ENCODE data around the gene MRPS27.

MRPS27 gene

DNA sequence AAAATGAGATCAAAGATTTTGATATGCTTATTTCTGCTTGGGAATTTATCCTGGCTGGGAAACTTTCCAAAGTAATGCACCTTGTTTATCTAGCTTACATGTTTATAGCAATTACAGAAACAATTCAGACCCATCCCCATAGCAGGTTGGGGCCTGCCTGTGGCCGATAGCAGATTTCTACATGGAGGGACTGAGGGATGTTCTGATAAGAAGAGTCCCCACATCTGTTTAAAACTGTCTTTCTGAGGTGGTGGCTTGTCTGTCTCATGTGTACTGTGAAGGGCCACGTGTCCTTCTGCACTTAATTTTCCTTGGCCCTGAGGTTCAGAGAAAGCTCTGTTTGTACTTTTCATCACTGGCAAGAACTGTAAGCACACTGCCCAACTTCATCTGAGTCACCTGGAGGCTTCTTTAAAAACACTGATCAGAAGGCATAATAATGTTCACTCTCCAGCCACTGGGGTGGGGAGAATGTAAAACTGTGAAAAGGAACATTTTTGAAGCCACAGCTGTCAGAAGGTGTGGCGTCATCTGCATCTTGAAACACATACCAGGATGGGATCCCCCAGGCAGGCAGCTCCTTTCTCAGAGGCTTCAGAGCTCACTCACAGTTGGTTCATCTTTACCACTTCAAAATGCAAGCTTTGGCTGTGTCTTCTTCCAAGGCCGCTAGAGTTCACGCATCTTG, 132.5 kb downstream of the MRPS27 start:
- TF ChIP-seq TAF1 (IDR thresholded peaks at IDR 0.05; ENCODE audit: low read depth) = no peak
- no peak for TF ChIP-seq CREB1 (IDR thresholded peaks at IDR 0.05; ENCODE audit: low read depth)
- no peak for TF ChIP-seq MAX (IDR thresholded peaks at IDR 0.05)
- no peak for TF ChIP-seq CEBPB (IDR thresholded peaks at IDR 0.05)
- TF ChIP-seq YY1 (IDR thresholded peaks at IDR 0.05; ENCODE audit: low read depth) = no peak
- TF ChIP-seq TEAD4 (IDR thresholded peaks at IDR 0.05) = no peak
- TF ChIP-seq TCF12 (IDR thresholded peaks at IDR 0.05; ENCODE audit: low read depth) = no peak
- TF ChIP-seq FOXM1 (IDR thresholded peaks at IDR 0.05; ENCODE audit: borderline replicate concordance, low read depth) = no peak
- no peak for TF ChIP-seq NFIC (IDR thresholded peaks at IDR 0.05)
- no peak for TF ChIP-seq REST (IDR thresholded peaks at IDR 0.05; ENCODE audit: low read depth)

GRCh38 chr5:72185496-72186329, 134.3 kb downstream of the MRPS27 start:
- TF ChIP-seq FOXM1 (IDR thresholded peaks at IDR 0.05; ENCODE audit: borderline replicate concordance, low read depth) (no peak), NFIC (IDR thresholded peaks at IDR 0.05) (no peak), TAF1 (IDR thresholded peaks at IDR 0.05; ENCODE audit: low read depth) (no peak), TEAD4 (IDR thresholded peaks at IDR 0.05) (no peak), TCF12 (IDR thresholded peaks at IDR 0.05; ENCODE audit: low read depth) (no peak), MAX (IDR thresholded peaks at IDR 0.05) (no peak), CREB1 (IDR thresholded peaks at IDR 0.05; ENCODE audit: low read depth) (no peak), CEBPB (IDR thresholded peaks at IDR 0.05) (no peak), EGR1 (IDR thresholded peaks at IDR 0.05) (no peak), USF1 (IDR thresholded peaks at IDR 0.05) (no peak), YY1 (IDR thresholded peaks at IDR 0.05; ENCODE audit: low read depth) (no peak), EP300 (IDR thresholded peaks at IDR 0.05; ENCODE audit: borderline replicate concordance) (no peak), RAD21 (IDR thresholded peaks at IDR 0.05; ENCODE audit: low read depth) (no peak), REST (IDR thresholded peaks at IDR 0.05; ENCODE audit: low read depth) (no peak), ZBTB7A (IDR thresholded peaks at IDR 0.05; ENCODE audit: low read depth) (no peak)

DNA sequence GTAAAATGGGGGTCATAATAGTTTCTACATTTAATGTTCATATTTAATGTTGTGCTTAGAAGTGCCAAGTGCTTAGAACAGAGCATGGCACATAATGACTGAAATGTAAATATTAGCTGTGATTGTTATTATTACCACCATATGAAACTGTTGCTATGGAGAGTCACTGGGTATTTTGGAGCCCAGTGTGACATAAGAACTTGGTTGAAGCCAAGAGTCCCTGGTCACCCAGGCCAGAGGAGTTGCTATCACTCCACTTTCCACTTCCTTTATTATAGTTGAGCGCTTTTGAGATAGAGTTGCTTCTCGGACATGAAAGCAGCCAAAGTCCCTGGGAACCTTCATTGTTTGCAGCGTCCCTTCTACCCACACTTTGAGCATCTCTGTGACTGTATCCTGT, 135.6 kb downstream of the MRPS27 start:
- TF ChIP-seq TEAD4 (IDR thresholded peaks at IDR 0.05) = no peak
- TF ChIP-seq YY1 (IDR thresholded peaks at IDR 0.05; ENCODE audit: low read depth) = no peak
- no peak for TF ChIP-seq CEBPB (IDR thresholded peaks at IDR 0.05)
- TF ChIP-seq NFIC (IDR thresholded peaks at IDR 0.05) = no peak

DNA sequence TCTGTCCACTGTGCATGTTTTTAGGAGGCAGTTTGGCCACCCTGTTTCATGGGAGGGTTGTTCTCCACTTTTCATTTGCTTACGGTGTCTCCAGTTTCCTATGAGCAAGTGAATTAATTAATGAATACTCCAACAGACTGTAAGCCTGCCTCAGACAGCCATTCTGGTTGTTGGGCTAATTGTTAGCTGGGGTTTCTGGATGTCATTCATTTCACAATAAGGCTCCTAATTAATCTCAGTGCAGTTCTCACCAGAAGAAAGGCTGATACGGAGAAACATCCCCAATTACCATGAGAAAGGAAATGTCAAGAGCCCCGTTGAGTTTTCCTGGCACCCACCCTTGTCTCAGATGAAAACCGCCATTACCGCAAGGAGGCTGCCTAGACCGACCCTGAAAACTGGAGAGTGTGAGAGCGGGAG, 136.9 kb downstream of the MRPS27 start:
- TF ChIP-seq CEBPB (IDR thresholded peaks at IDR 0.05) = no peak
- TF ChIP-seq EGR1 (IDR thresholded peaks at IDR 0.05) = no peak
- no peak for TF ChIP-seq EP300 (IDR thresholded peaks at IDR 0.05; ENCODE audit: borderline replicate concordance)

GRCh38 chr5:72182686-72183085, 137.4 kb downstream of the MRPS27 start:
- TF ChIP-seq CREB1 (IDR thresholded peaks at IDR 0.05; ENCODE audit: low read depth) (no peak), ZBTB7A (IDR thresholded peaks at IDR 0.05; ENCODE audit: low read depth) (no peak), YY1 (IDR thresholded peaks at IDR 0.05; ENCODE audit: low read depth) (no peak), REST (IDR thresholded peaks at IDR 0.05; ENCODE audit: low read depth) (no peak), MAX (IDR thresholded peaks at IDR 0.05) (no peak), EGR1 (IDR thresholded peaks at IDR 0.05) (no peak), USF1 (IDR thresholded peaks at IDR 0.05) (no peak), EP300 (IDR thresholded peaks at IDR 0.05; ENCODE audit: borderline replicate concordance) (no peak), RAD21 (IDR thresholded peaks at IDR 0.05; ENCODE audit: low read depth) (no peak), TAF1 (IDR thresholded peaks at IDR 0.05; ENCODE audit: low read depth) (no peak), FOXM1 (IDR thresholded peaks at IDR 0.05; ENCODE audit: borderline replicate concordance, low read depth) (no peak)

Measured in Ishikawa (cell line).